PC-3 (cell line): Measurements from ENCODE around the gene ZNF473.

ENCODE experiments used
- CTCF ChIP-seq: fragments of 300-600 bp; sonication (generic); conservative IDR thresholded peaks from 2 replicates; pipeline ENCODE4 v1.5.1; 2017; ENCODE audit warnings: antibody characterized with exemption, low read depth, mild to moderate bottlenecking, low read length
- EZH2 ChIP-seq: fragments of 300-600 bp; sonication (generic); IDR thresholded peaks from one replicate; pipeline ENCODE4 v1.6.1; 2017; ENCODE audit warnings: antibody characterized with exemption, mild to moderate bottlenecking, low read length; ENCODE audit not compliant: unreplicated experiment

GRCh38 chr19:50047671-50048070, 21.9 kb downstream of the ZNF473 start:
- TF ChIP-seq CTCF (no peak), EZH2 (no peak)
